ENCODE results near the gene CCDC33.
A peak's percentile ranks its signal among the peaks of the same experiment; 100 is the strongest.

DNA sequence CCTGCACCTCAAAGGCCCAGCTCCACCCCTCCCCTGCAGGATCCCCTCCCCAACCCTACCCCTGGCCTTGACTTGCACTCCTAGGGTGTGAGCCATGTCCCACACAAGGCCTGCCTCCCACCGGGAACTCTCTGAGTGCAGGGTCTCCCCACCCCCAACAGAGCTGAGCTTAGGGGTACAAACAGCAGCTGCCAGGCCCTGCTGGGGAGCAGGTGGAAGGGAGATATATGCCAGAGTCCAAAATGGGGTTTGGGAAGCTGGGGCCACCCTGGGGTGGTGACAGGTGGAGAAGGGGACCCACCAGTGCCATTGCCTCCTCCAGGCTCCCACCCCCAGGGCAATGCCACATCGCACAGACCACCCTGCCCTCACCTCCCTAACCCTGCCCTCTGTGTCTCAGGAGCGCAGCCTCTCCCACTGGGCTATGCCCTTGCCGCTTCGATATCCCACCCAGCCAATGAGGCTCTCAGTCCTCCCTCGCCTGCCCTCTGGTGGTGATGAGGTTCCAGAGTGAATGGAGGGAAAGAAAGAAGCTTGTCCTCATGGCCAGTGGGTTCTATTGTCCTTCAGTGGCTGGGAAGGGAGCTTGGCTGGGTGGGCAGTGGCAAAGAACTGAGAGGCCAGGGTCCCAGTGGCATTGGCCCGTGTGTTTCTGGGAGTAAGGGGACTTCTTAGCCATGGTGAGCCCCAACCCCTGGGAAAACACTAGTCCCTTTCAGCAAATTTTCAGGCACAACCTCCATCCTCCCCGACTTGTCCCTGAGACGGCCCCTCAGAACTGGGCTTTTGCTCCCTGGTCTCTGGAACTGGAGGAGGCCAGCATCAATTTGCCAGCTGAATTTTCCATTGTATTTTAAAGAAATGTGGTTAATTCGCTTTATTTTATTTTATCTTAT, 84.5 kb downstream of the CCDC33 start:
- TF ChIP-seq CTCF (IDR thresholded peaks at IDR 0.05; ENCODE audit: poor library complexity) = peak; percentile 41
- TF ChIP-seq EZH2 (IDR thresholded peaks at IDR 0.05; ENCODE audit: borderline replicate concordance) = no peak
- TF ChIP-seq EZH2phosphoT487 (IDR thresholded peaks at IDR 0.05; ENCODE audit: low read depth, severe bottlenecking, unreplicated experiment) = no peak
